Osteoblast (primary cell): ENCODE results near the gene RHOC. TPM values are rescaled to one million over a fixed set of nuclear protein-coding genes. Genes with fewer than 3 reads are reported as not detected.

Source experiments
- DNase-seq: peaks from one replicate; pipeline ENCODE4 v3.0.0; 2011; ENCODE audit warnings: low spot score, mixed read lengths; ENCODE audit not compliant: insufficient read length; ENCODE audit errors: missing footprints
- H2AFZ ChIP-seq: 2 replicates; pipeline ENCODE4 v1.6.0; 2011; ENCODE audit warnings: mild to moderate bottlenecking, low read length
- H3K27ac ChIP-seq: 2 replicates; pipeline ENCODE4 v1.5.1; 2011; ENCODE audit warnings: mild to moderate bottlenecking, low read depth, low read length, moderate library complexity
- H3K27me3 ChIP-seq: 2 replicates; pipeline ENCODE4 v1.6.0; 2012; ENCODE audit warnings: mild to moderate bottlenecking, control low read depth, inconsistent platforms, low read length, moderate library complexity; ENCODE audit not compliant: insufficient read depth
- H3K36me3 ChIP-seq: 2 replicates; pipeline ENCODE4 v1.5.1; 2011; ENCODE audit warnings: mild to moderate bottlenecking, low read length, control low read depth, moderate library complexity; ENCODE audit not compliant: insufficient read depth
- H3K4me1 ChIP-seq: 2 replicates; pipeline ENCODE4 v1.5.1; 2011; ENCODE audit warnings: mild to moderate bottlenecking, low read length, control low read depth, moderate library complexity; ENCODE audit not compliant: insufficient read depth
- H3K4me2 ChIP-seq: 2 replicates; pipeline ENCODE4 v1.6.0; 2011; ENCODE audit warnings: mild to moderate bottlenecking, low read length; ENCODE audit not compliant: insufficient read depth
- H3K4me3 ChIP-seq: fragments of 200-600 bp; sonication (generic); 3 replicates; pipeline ENCODE4 v1.5.1; 2012; ENCODE audit warnings: mild to moderate bottlenecking, low read length, inconsistent platforms; ENCODE audit not compliant: insufficient read depth
- H3K79me2 ChIP-seq: 2 replicates; pipeline ENCODE4 v1.6.0; 2012; ENCODE audit warnings: mild to moderate bottlenecking, low read length, control low read depth, inconsistent platforms; ENCODE audit not compliant: insufficient read depth
- H3K9me3 ChIP-seq: 2 replicates; pipeline ENCODE4 v1.5.1; 2011; ENCODE audit warnings: low read depth, low read length, control low read depth
- H4K20me1 ChIP-seq: 2 replicates; pipeline ENCODE4 v1.6.0; 2012; ENCODE audit warnings: mild to moderate bottlenecking, low read length, control low read depth; ENCODE audit not compliant: insufficient read depth
- total RNA-seq: library from RNA; depleted of rRNA; stranded (reverse); fragments of >200 nt; gene quantifications from 2 replicates; pipeline ENCODE4 v1.2.3, GENCODE V29; 2012
- TF ChIP-seq, protein P1 (sequence below): IDR thresholded peaks from 2 replicates; pipeline ENCODE4 v1.5.1; 2011; ENCODE audit warnings: mild to moderate bottlenecking, low read depth, low read length, moderate library complexity; ENCODE audit errors: extremely low read depth

Gene RHOC
- total RNA-seq, 1 donor: 325 TPM

DNA sequence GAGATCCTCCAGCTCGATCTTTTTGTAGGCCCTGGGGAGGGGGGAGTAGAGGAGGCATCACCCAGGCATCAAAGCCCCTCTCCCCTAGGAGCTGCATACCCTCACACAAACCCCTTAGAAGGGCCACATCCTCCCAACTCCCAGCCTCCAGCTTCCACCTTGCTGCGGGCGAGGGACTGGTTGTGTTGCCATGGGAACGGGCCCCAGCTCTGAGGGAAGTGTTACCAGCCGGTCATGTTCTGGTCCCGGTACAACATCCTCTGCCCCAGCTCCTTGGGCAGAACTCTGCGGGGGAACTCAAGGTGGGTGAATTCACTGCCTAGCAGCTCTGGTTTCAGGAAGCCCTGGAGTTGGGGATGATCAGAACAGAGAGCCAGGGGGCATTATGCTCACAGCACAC is 4.1 kb upstream of the RHOC start:
- Histone ChIP-seq H3K4me3 (no peak overlapping the region), H3K79me2 (peaks cover 14% of the 10 kb centered on the region), H2AFZ (no peak overlapping the region), H4K20me1 (peaks cover 6% of the 10 kb centered on the region), H3K4me2 (no peak overlapping the region), H3K27ac (no peak overlapping the region), H3K9me3 (no peaks in the 10 kb centered on the region), H3K36me3 (no peaks in the 10 kb centered on the region), H3K27me3 (no peaks in the 10 kb centered on the region), H3K4me1 (peaks cover 12% of the 10 kb centered on the region)
- TF ChIP-seq, protein P1, sequence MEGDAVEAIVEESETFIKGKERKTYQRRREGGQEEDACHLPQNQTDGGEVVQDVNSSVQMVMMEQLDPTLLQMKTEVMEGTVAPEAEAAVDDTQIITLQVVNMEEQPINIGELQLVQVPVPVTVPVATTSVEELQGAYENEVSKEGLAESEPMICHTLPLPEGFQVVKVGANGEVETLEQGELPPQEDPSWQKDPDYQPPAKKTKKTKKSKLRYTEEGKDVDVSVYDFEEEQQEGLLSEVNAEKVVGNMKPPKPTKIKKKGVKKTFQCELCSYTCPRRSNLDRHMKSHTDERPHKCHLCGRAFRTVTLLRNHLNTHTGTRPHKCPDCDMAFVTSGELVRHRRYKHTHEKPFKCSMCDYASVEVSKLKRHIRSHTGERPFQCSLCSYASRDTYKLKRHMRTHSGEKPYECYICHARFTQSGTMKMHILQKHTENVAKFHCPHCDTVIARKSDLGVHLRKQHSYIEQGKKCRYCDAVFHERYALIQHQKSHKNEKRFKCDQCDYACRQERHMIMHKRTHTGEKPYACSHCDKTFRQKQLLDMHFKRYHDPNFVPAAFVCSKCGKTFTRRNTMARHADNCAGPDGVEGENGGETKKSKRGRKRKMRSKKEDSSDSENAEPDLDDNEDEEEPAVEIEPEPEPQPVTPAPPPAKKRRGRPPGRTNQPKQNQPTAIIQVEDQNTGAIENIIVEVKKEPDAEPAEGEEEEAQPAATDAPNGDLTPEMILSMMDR: no peak
- DNase-seq: peak; percentile 66

GRCh38 chr1:112710586-112710985 is 3.7 kb upstream of the RHOC start:
- H2AFZ ChIP-seq: no peak overlapping the region
- no peaks in the 10 kb centered on the region for H3K27me3 ChIP-seq
- H4K20me1 ChIP-seq: peaks cover 11% of the 10 kb centered on the region
- H3K4me2 ChIP-seq: no peak overlapping the region
- H3K27ac ChIP-seq: no peak overlapping the region
- no peaks in the 10 kb centered on the region for H3K9me3 ChIP-seq
- TF ChIP-seq, protein P1: no peak
- H3K36me3 ChIP-seq: no peaks in the 10 kb centered on the region
- peaks cover 19% of the 10 kb centered on the region for H3K79me2 ChIP-seq
- H3K4me3 ChIP-seq: no peak overlapping the region
- H3K4me1 ChIP-seq: peaks cover 11% of the 10 kb centered on the region
- DNase-seq: peak; percentile 1

- no peak overlapping the region for H3K4me3 ChIP-seq
- no peaks in the 10 kb centered on the region for H3K36me3 ChIP-seq
- H3K4me2 ChIP-seq: no peak overlapping the region
- peaks cover 12% of the 10 kb centered on the region for H4K20me1 ChIP-seq
- DNase-seq: peak; percentile 68
- TF ChIP-seq, protein P1: no peak
- H3K4me1 ChIP-seq: peaks cover 13% of the 10 kb centered on the region
- H2AFZ ChIP-seq: no peak overlapping the region
- peaks cover 23% of the 10 kb centered on the region for H3K79me2 ChIP-seq
- H3K27me3 ChIP-seq: no peaks in the 10 kb centered on the region
- no peaks in the 10 kb centered on the region for H3K9me3 ChIP-seq
- no peak overlapping the region for H3K27ac ChIP-seq
Observed at GRCh38 chr1:112710159-112710558, 3.2 kb upstream of the RHOC start.

DNA sequence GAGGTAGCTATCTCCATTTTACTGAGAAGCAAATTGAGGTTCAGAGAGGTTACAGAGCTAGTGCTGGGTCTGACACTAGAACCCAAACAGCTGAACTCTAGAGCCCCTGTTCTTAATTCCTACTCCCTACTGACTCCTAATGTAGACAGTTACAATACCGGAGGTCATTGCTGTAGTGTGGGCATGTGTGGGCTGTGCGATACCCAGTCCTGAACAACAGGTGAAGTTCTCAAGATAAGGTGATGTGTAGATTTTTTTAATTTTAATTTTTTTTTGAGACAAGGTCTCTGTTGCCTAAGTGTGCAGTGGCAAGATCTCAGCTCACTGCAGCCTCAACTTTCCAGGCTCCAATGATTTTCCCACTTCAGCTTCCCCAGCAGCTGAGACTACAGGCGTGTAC is 1.6 kb upstream of the RHOC start:
- H3K9me3 ChIP-seq: no peaks in the 10 kb centered on the region
- H3K79me2 ChIP-seq: peaks cover 40% of the 10 kb centered on the region
- no peak overlapping the region for H3K27ac ChIP-seq
- H3K4me1 ChIP-seq: peaks cover 30% of the 10 kb centered on the region
- no peak overlapping the region for H2AFZ ChIP-seq
- peaks cover 26% of the 10 kb centered on the region for H4K20me1 ChIP-seq
- H3K4me3 ChIP-seq: no peak overlapping the region
- H3K4me2 ChIP-seq: no peak overlapping the region
- peaks cover 9% of the 10 kb centered on the region for H3K36me3 ChIP-seq
- peak; percentile 18 for DNase-seq
- H3K27me3 ChIP-seq: no peaks in the 10 kb centered on the region
- TF ChIP-seq, protein P1: no peak
